HepG2 (cell line): Measurements from ENCODE around the gene CCDC88B.

ENCODE experiments used
- RAD21 ChIP-seq: fragments of 450-650 bp; formaldehyde crosslinking; IDR thresholded peaks from 2 replicates; pipeline ENCODE4 v1.5.0; 2020; ENCODE audit warnings: mild to moderate bottlenecking
- ZNF329 ChIP-seq: sonication (generic); formaldehyde crosslinking; IDR thresholded peaks from 2 replicates; pipeline ENCODE4 v1.9.0; 2021; ENCODE audit warnings: low read depth, mild to moderate bottlenecking, missing genetic modification reagents

GRCh38 chr11:64291752-64292459, 48.1 kb upstream of the CCDC88B start:
- TF ChIP-seq ZNF329 (CRISPR knock-in tag): no peak
- TF ChIP-seq RAD21 (CRISPR knock-in tag): no peak
